ENCODE measurements around the gene ELOVL6.

GRCh38 chr4:110014233-110014632 lies 184.2 kb downstream of the ELOVL6 start:
- TF ChIP-seq CTCF (IDR thresholded peaks at IDR 0.05) (no peak), POLR2A (IDR thresholded peaks at IDR 0.05) (no peak)
